ENCODE results near the gene ATXN2L.

DNA sequence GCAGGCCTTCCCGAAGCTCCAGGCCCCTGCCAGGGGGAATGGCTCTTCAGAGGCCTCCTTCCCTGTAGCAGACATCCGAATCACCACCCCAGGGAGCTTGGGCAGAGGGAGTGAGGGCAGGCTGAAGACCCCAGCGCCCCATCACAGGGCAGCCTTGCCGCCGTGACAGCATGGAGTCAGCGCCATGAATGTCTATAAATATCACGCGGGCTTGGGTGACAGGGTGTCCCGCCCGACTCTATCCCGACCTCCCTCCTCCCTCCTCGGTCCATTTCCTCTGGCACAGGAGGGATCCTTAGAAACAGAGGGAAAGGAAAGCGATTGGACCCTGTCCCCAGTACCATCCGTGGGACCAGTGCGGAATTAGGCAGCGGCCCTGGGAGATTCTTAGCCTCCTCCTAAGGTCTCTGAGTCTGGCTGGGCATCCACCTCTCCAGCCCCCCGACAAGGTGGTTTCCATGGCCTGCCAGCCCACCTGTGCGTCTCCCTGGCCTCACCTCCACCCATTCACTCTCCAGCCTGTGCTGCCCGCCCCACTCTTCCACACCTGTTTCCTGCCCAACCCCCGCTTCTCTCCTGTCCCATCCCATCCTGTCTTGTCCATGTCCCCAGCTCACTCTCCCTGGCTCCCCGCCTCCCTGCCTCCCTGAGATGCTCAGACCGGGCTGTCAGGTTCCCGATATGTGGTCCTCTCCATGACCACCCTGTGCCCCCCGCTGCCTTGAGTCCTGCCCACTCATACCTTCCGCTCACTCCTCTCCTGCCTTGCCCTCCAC is 60.6 kb downstream of the ATXN2L start:
- TF ChIP-seq GATA2 (IDR thresholded peaks at IDR 0.05; ENCODE audit: low read depth, low read length) (no peak), GATA3 (IDR thresholded peaks at IDR 0.05; ENCODE audit: low read depth, low read length) (no peak)
